Right lobe of liver (tissue), 4 donors: ENCODE results near the gene SLC2A11.

Source experiments
- POLR2A ChIP-seq: fragments of 450-650 bp; IDR thresholded peaks from one replicate; pipeline ENCODE4 v1.6.1; 2017; ENCODE audit warnings: antibody characterized with exemption, mild to moderate bottlenecking
- TF ChIP-seq, protein P1 (sequence below), 4 donors: fragments of 200-600 bp in 3 of 4; fragments of 450-650 bp in 1 of 4; IDR thresholded peaks; one replicate each; pipeline versions ENCODE4 v1.5.1 to v1.8.0; 2016 to 2022; ENCODE audit warnings: antibody characterized with exemption in 4 of 4, mild to moderate bottlenecking in 2 of 4
- donor health status: DM: no; HTN: no; CAD: no.
- donor health status: DM: no; HTN: no; CAD: no.
- donor health status: DM: no; HTN: yes; CAD: no.

GRCh38 chr22:23899042-23899745 lies 41.5 kb downstream of the SLC2A11 start:
- TF ChIP-seq, protein P1, sequence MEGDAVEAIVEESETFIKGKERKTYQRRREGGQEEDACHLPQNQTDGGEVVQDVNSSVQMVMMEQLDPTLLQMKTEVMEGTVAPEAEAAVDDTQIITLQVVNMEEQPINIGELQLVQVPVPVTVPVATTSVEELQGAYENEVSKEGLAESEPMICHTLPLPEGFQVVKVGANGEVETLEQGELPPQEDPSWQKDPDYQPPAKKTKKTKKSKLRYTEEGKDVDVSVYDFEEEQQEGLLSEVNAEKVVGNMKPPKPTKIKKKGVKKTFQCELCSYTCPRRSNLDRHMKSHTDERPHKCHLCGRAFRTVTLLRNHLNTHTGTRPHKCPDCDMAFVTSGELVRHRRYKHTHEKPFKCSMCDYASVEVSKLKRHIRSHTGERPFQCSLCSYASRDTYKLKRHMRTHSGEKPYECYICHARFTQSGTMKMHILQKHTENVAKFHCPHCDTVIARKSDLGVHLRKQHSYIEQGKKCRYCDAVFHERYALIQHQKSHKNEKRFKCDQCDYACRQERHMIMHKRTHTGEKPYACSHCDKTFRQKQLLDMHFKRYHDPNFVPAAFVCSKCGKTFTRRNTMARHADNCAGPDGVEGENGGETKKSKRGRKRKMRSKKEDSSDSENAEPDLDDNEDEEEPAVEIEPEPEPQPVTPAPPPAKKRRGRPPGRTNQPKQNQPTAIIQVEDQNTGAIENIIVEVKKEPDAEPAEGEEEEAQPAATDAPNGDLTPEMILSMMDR (IDR thresholded peaks at IDR 0.05): no peak
- no peak for TF ChIP-seq POLR2A
